H1 (cell line): ENCODE measurements around the gene HPS3. TPM values are rescaled to one million over a fixed set of nuclear protein-coding genes. Genes with fewer than 3 reads are reported as not detected.
A peak's percentile ranks its signal among the peaks of the same experiment; 100 is the strongest.

ENCODE experiments used
- CTCF ChIA-PET: fragments of 300-600 bp; sonication (Branson Sonifier 250); formaldehyde crosslinking; loops from one replicate; lab custom pipeline; 2021; ENCODE audit not compliant: partially characterized antibody; lab: Charles Lee
- POLR2A ChIA-PET: fragments of 300-600 bp; sonication (Branson Sonifier 250); formaldehyde crosslinking; loops from one replicate; lab custom pipeline; 2021; ENCODE audit warnings: inconsistent platforms; ENCODE audit not compliant: partially characterized antibody; lab: Charles Lee
- DNase-seq, 2 experiments: peaks; one replicate each; pipeline versions ENCODE4 v3.0.0 to v3.0.0-alpha.2; 2010 to 2022; ENCODE audit warnings: low spot score in 2 of 2, low read depth in 1 of 2, mixed read lengths in 1 of 2
- FAIRE-seq: peaks from 2 replicates; lab custom pipeline; 2011; peaks lifted over from hg19 to GRCh38; lab: Jason Lieb, UNC
- H2AFZ ChIP-seq: 2 replicates; pipeline ENCODE4 v1.8.1; 2012; ENCODE audit warnings: low read length, inconsistent platforms
- H2AK5ac ChIP-seq: 2 replicates; pipeline ENCODE4 v1.6.1; 2013; ENCODE audit warnings: low read depth, low read length
- H2BK120ac ChIP-seq: replicated peaks from 2 replicates; pipeline ENCODE3; 2013; ENCODE audit warnings: low read depth, low read length, inconsistent platforms
- H2BK12ac ChIP-seq: 2 replicates; pipeline ENCODE4 v1.6.1; 2013; ENCODE audit warnings: low read depth, low read length
- H2BK15ac ChIP-seq: 2 replicates; pipeline ENCODE4 v1.6.1; 2013; ENCODE audit warnings: low read length
- H2BK20ac ChIP-seq: 2 replicates; pipeline ENCODE4 v1.6.1; 2013; ENCODE audit warnings: low read length
- H2BK5ac ChIP-seq: 2 replicates; pipeline ENCODE4 v1.6.1; 2013; ENCODE audit warnings: low read depth, low read length
- H3K14ac ChIP-seq: 2 replicates; pipeline ENCODE4 v1.6.1; 2013; ENCODE audit warnings: inconsistent platforms; ENCODE audit not compliant: insufficient read length
- H3K18ac ChIP-seq: 2 replicates; pipeline ENCODE4 v1.6.1; 2013; ENCODE audit warnings: low read length; ENCODE audit errors: extremely low read depth
- H3K23ac ChIP-seq: 2 replicates; pipeline ENCODE4 v1.6.1; 2013; ENCODE audit warnings: inconsistent platforms; ENCODE audit not compliant: insufficient read length
- H3K23me2 ChIP-seq: 2 replicates; pipeline ENCODE4 v1.6.1; 2013; ENCODE audit warnings: low read depth, low read length
- H3K27ac ChIP-seq: 2 replicates; pipeline ENCODE4 v1.6.1; 2011; ENCODE audit warnings: low read depth, low read length, inconsistent platforms
- H3K27me3 ChIP-seq, 4 experiments: replicated peaks in 1 of 4; 1 replicate in 1 of 4; 2 replicates in 3 of 4; pipeline versions ENCODE4 v1.6.1 to v1.8.1; 2011 to 2013; ENCODE audit warnings: low read length in 3 of 4, mild to moderate bottlenecking in 3 of 4, inconsistent platforms in 2 of 4, mixed read lengths in 2 of 4, moderate library complexity in 1 of 4; ENCODE audit not compliant: control insufficient read depth in 3 of 4, insufficient read depth in 3 of 4; ENCODE audit errors: extremely low read depth in 1 of 4
- H3K36me3 ChIP-seq, 4 experiments: 2 replicates each; pipeline versions ENCODE4 v1.6.1 to v1.8.1; 2011 to 2013; ENCODE audit warnings: mild to moderate bottlenecking in 4 of 4, low read length in 3 of 4, moderate library complexity in 2 of 4, control low read depth in 1 of 4, inconsistent platforms in 1 of 4; ENCODE audit not compliant: insufficient read depth in 4 of 4, control insufficient read depth in 2 of 4
- H3K4ac ChIP-seq: replicated peaks from 2 replicates; pipeline ENCODE3; 2013; ENCODE audit warnings: low read length, low read depth, mixed read lengths, inconsistent platforms; ENCODE audit not compliant: insufficient read length
- H3K4me1 ChIP-seq, 4 experiments: replicated peaks in 1 of 4; 1 replicate in 1 of 4; 2 replicates in 3 of 4; pipeline versions ENCODE4 v1.6.1 to v1.8.1; 2011 to 2013; ENCODE audit warnings: low read length in 3 of 4, inconsistent platforms in 2 of 4, mixed read lengths in 1 of 4; ENCODE audit not compliant: insufficient read depth in 4 of 4, control insufficient read depth in 3 of 4
- H3K4me2 ChIP-seq, 2 experiments: 2 replicates each; pipeline versions ENCODE4 v1.6.1 to v1.8.1; 2011 to 2013; ENCODE audit warnings: low read depth in 2 of 2, low read length in 2 of 2, control low read depth in 1 of 2, inconsistent platforms in 1 of 2, mild to moderate bottlenecking in 1 of 2; ENCODE audit not compliant: insufficient read depth in 1 of 2
- H3K4me3 ChIP-seq, 4 experiments: fragments of 200-600, 300-600 bp in 1 of 4; sonication (generic), shearing (Covaris generic), sonication (Bioruptor Twin) in 1 of 4; 2 replicates each; pipeline versions ENCODE4 v1.5.1 to v1.8.1; 2011 to 2016; ENCODE audit warnings: low read length in 4 of 4, low read depth in 3 of 4, control low read depth in 2 of 4, inconsistent platforms in 2 of 4, mild to moderate bottlenecking in 2 of 4, mixed read lengths in 1 of 4, moderate library complexity in 1 of 4; ENCODE audit not compliant: insufficient read depth in 2 of 4; ENCODE audit errors: extremely low read depth in 1 of 4
- H3K56ac ChIP-seq: replicated peaks from 2 replicates; pipeline ENCODE3; 2013; ENCODE audit warnings: low read depth, mild to moderate bottlenecking, mixed read lengths, low read length, inconsistent platforms; ENCODE audit not compliant: insufficient read length
- H3K79me1 ChIP-seq: 2 replicates; pipeline ENCODE4 v1.6.1; 2013; ENCODE audit warnings: low read depth, low read length, control low read depth
- H3K79me2 ChIP-seq, 2 experiments: 2 replicates each; pipeline versions ENCODE4 v1.6.1 to v1.8.1; 2012 to 2013; ENCODE audit warnings: low read length in 2 of 2, mild to moderate bottlenecking in 2 of 2, inconsistent platforms in 1 of 2; ENCODE audit not compliant: insufficient read depth in 2 of 2, control insufficient read depth in 1 of 2
- H3K9ac ChIP-seq, 4 experiments: replicated peaks in 1 of 4; 1 replicate in 1 of 4; 2 replicates in 3 of 4; pipeline versions ENCODE4 v1.6.1 to v1.8.1; 2011 to 2013; ENCODE audit warnings: low read depth in 3 of 4, low read length in 3 of 4, control low read depth in 2 of 4, mild to moderate bottlenecking in 2 of 4, moderate library complexity in 2 of 4, inconsistent platforms in 1 of 4; ENCODE audit errors: extremely low read depth in 1 of 4
- H3K9me3 ChIP-seq, 2 experiments: 2 replicates each; pipeline versions ENCODE4 v1.6.1 to v1.8.1; 2012 to 2013; ENCODE audit warnings: mild to moderate bottlenecking in 2 of 2, moderate library complexity in 2 of 2, control low read depth in 1 of 2, inconsistent platforms in 1 of 2, low read depth in 1 of 2, low read length in 1 of 2, mixed read lengths in 1 of 2; ENCODE audit not compliant: insufficient read depth in 2 of 2
- H4K20me1 ChIP-seq, 2 experiments: replicated peaks in 1 of 2; 2 replicates each; pipeline versions ENCODE3 to v1.8.1; 2011 to 2013; ENCODE audit warnings: inconsistent platforms in 2 of 2, low read length in 2 of 2, mild to moderate bottlenecking in 1 of 2; ENCODE audit not compliant: insufficient read depth in 2 of 2, control insufficient read depth in 1 of 2
- H4K5ac ChIP-seq: 2 replicates; pipeline ENCODE4 v1.6.1; 2013; ENCODE audit warnings: low read length, low read depth, mixed read lengths, inconsistent platforms; ENCODE audit not compliant: insufficient read length
- H4K8ac ChIP-seq: 2 replicates; pipeline ENCODE4 v1.8.0; 2013; ENCODE audit warnings: mild to moderate bottlenecking, moderate library complexity, low read length, inconsistent platforms; ENCODE audit not compliant: insufficient read depth; ENCODE audit errors: extremely low read depth
- H4K91ac ChIP-seq: replicated peaks from 2 replicates; pipeline ENCODE3; 2013; ENCODE audit warnings: low read length, mixed read lengths, inconsistent platforms; ENCODE audit not compliant: insufficient read length
- JUN ChIP-seq: IDR thresholded peaks from 2 replicates; pipeline ENCODE4 v1.6.1; 2011; ENCODE audit warnings: low read depth, mild to moderate bottlenecking, improper control_type of control experiment, low read length
- POLR2A ChIP-seq, 2 experiments: IDR thresholded peaks; 1 replicate in 1 of 2; 2 replicates in 1 of 2; pipeline ENCODE4 v1.6.1; 2011; ENCODE audit warnings: low read depth in 2 of 2, low read length in 2 of 2, mild to moderate bottlenecking in 2 of 2; ENCODE audit errors: control extremely low read depth in 1 of 2
- POU5F1 ChIP-seq: IDR thresholded peaks from 2 replicates; pipeline ENCODE4 v1.6.1; 2011; ENCODE audit warnings: low read depth, mild to moderate bottlenecking, low read length, moderate library complexity
- RXRA ChIP-seq: IDR thresholded peaks from 2 replicates; pipeline ENCODE4 v1.6.1; 2011; ENCODE audit warnings: low read depth, mild to moderate bottlenecking, low read length, moderate library complexity; ENCODE audit not compliant: insufficient read depth
- WGBS, 2 experiments: shearing (Covaris generic) in 1 of 2; methylation state at CpG; one replicate each; pipeline versions ENCODE4 v1.1.6 to v1.1.7; 2013 to 2015; ENCODE audit warnings: low lambda C conversion rate in 2 of 2, mixed read lengths in 2 of 2, inconsistent platforms in 1 of 2, low coverage in 1 of 2, missing lambda C conversion rate in 1 of 2; ENCODE audit not compliant: insufficient replicate concordance in 2 of 2, insufficient coverage in 1 of 2, insufficient read length in 1 of 2; ENCODE audit errors: extremely low coverage in 1 of 2, missing lambda C conversion rate in 1 of 2; 5-methylcytosine and 5-hydroxymethylcytosine counted together
- polyA plus RNA-seq, 7 experiments: library from polyadenylated mRNA; depleted of rRNA in 3 of 7; stranded (reverse) in 5 of 7; unstranded in 2 of 7; fragments of >200 nt in 5 of 7; fragments of 200-250 nt in 2 of 7; gene quantifications; 1 replicate in 5 of 7; 2 replicates in 1 of 7; 4 replicates in 1 of 7; pipeline versions ENCODE4 v1.2.1 to v1.2.3, GENCODE V29; 2011 to 2013; ENCODE audit warnings: missing spikeins in 2 of 7, mixed read lengths in 2 of 7
- total RNA-seq: library from RNA; stranded (reverse); fragmentation: NEBNext Ultra II Directional; extraction: Animal tissue kit (Norgen Biotek cat#: 25700); gene quantifications from 2 replicates; pipeline ENCODE4 v1.2.1, GENCODE V29; 2021

The HPS3 gene
- total and polyA plus RNA-seq, 2 of the 8 experiments (the other 6 are each of a cell fraction or from before 2014, with no cell fraction given): 23.7 to 48.7 TPM

DNA sequence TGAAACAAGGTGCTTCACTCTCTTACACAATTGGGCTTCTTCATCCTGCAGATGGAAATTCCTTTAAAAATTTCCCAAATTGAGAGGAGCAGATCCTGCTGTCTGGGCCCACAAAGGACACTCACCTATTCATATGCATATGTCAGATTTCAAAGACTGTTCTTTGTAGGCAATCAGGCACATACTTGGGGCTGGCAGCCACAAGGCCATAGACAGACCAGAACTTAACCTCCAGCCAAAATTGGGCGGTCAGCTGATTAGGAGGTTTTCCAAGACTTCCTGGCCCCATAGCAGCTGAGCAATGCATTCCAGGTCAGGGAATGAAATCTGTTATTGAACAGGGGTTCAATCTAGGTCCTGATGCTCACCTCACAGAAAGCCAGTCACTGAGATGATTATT is 15.0 kb upstream of the HPS3 start:
- no peak overlapping the region for H3K18ac ChIP-seq
- POLR2A ChIA-PET: no interaction called here
- H3K4me2 ChIP-seq: no peak overlapping the region
- H2BK12ac ChIP-seq: no peak overlapping the region
- WGBS, 2 experiments: 88% methylated on average over 1 of the region's 1 CpG; no CpG with 5 or more reads in 1 of the 2 experiments
- no peak overlapping the region for H3K23ac ChIP-seq
- H3K79me1 ChIP-seq: no peaks in the 10 kb centered on the region
- H3K27me3 ChIP-seq: no peaks in the 10 kb centered on the region
- H2BK15ac ChIP-seq: no peak overlapping the region
- no peak overlapping the region for H3K27ac ChIP-seq
- H3K36me3 ChIP-seq: no peaks in the 10 kb centered on the region; a peak in 1 of 8 replicates
- no peak for DNase-seq
- no peak overlapping the region for H4K5ac ChIP-seq
- H3K4me1 ChIP-seq: peaks cover 0 to 6% (median 2%) of the 10 kb centered on the region in 4 experiments; a peak in 4 of 7 replicates
- CTCF ChIA-PET: interaction anchor here (0.8 to 3.2 kb wide), 5 partner anchors 21 to 164 kb away, joined by 3 to 11 read pairs (median 3); no protein-coding TSS in a partner anchor
- no peak overlapping the region for H3K4ac ChIP-seq
- no peak overlapping the region for H2BK120ac ChIP-seq
- H4K20me1 ChIP-seq: no peaks in the 10 kb centered on the region
- no peak overlapping the region for H2BK5ac ChIP-seq
- no peak overlapping the region for H3K4me3 ChIP-seq
- H4K8ac ChIP-seq: no peak overlapping the region
- FAIRE-seq: no peak
- peaks cover 0 to 2% of the 10 kb centered on the region in 2 experiments; a peak in 2 of 4 replicates for H3K9me3 ChIP-seq
- no peak overlapping the region for H3K14ac ChIP-seq
- TF ChIP-seq POU5F1: 0 out of 2 replicates have a peak, but pooled peaks have one; percentile 15
- TF ChIP-seq RXRA: no peak
- no peak for TF ChIP-seq JUN
- TF ChIP-seq POLR2A (IDR thresholded peaks at IDR 0.05; ENCODE audit: control extremely low read depth in 1 of 2, low read depth in 2 of 2, low read length in 2 of 2): no peak
- H2BK20ac ChIP-seq: no peak overlapping the region
- no peak overlapping the region for H2AK5ac ChIP-seq
- H3K56ac ChIP-seq: no peak overlapping the region
- no peaks in the 10 kb centered on the region for H3K23me2 ChIP-seq
- H2AFZ ChIP-seq: no peak overlapping the region
- H3K79me2 ChIP-seq: no peaks in the 10 kb centered on the region
- H4K91ac ChIP-seq: no peak overlapping the region
- H3K9ac ChIP-seq: no peak overlapping the region
